Esophagus muscularis mucosa (tissue), 4 donors: ENCODE results near the gene SRSF5. TPM values are rescaled to one million over a fixed set of nuclear protein-coding genes. Genes with fewer than 3 reads are reported as not detected.
A peak's percentile ranks its signal among the peaks of the same experiment; 100 is the strongest.

Experiments
- DNase-seq: peaks from one replicate; pipeline ENCODE4 v3.0.0-alpha.2; 2017; ENCODE audit errors: extremely low spot score
- H3K27ac ChIP-seq, 4 donors: fragments of 200-600 bp; sonication (generic); replicated peaks in 1 of 4; 1 replicate in 3 of 4; 2 replicates in 1 of 4; pipeline ENCODE4 v1.5.1; 2016 to 2019; ENCODE audit warnings: mild to moderate bottlenecking in 1 of 4
- H3K27me3 ChIP-seq, 4 donors: fragments of 200-600 bp; sonication (generic); one replicate each; pipeline versions ENCODE4 v1.5.1 to v1.6.0; 2016 to 2019
- H3K36me3 ChIP-seq, 4 donors: fragments of 200-600 bp; sonication (generic); one replicate each; pipeline ENCODE4 v1.5.1; 2016 to 2019
- H3K4me1 ChIP-seq, 4 donors: fragments of 200-600 bp; sonication (generic); one replicate each; pipeline ENCODE4 v1.5.1; 2016 to 2019
- H3K4me3 ChIP-seq, 4 donors: fragments of 200-600 bp; sonication (generic); 1 replicate in 2 of 4; 2 replicates in 2 of 4; pipeline ENCODE4 v1.5.1; 2016 to 2019; ENCODE audit warnings: mild to moderate bottlenecking in 4 of 4, moderate library complexity in 1 of 4
- H3K9me3 ChIP-seq, 4 donors: fragments of 200-600 bp; sonication (generic); 1 replicate in 3 of 4; 2 replicates in 1 of 4; pipeline ENCODE4 v1.5.1; 2016 to 2019
- CTCF ChIP-seq, 3 experiments: fragments of 200-600 bp in 2 of 3; fragments of 450-650 bp in 1 of 3; sonication (generic) in 2 of 3; IDR thresholded peaks; one replicate each; pipeline ENCODE4 v1.5.1; 2017 to 2019; ENCODE audit warnings: antibody characterized with exemption in 3 of 3, mild to moderate bottlenecking in 2 of 3, moderate library complexity in 1 of 3
- EP300 ChIP-seq: sonication (generic); formaldehyde crosslinking; IDR thresholded peaks from one replicate; pipeline ENCODE4 v1.6.1; 2017; ENCODE audit warnings: antibody characterized with exemption
- POLR2A ChIP-seq: fragments of 450-650 bp; IDR thresholded peaks from one replicate; pipeline ENCODE4 v1.6.1; 2017; ENCODE audit warnings: antibody characterized with exemption, moderate library complexity, mild to moderate bottlenecking, low read depth
- POLR2AphosphoS5 ChIP-seq, 2 donors: sonication (generic); formaldehyde crosslinking; IDR thresholded peaks; one replicate each; pipeline ENCODE4 v1.6.1; 2017; ENCODE audit warnings: antibody characterized with exemption in 2 of 2
- WGBS: methylation state at CpG from one replicate; pipeline ENCODE4 v1.1.5; 2018; 5-methylcytosine and 5-hydroxymethylcytosine counted together
- intact Hi-C: fragments of 100-400 bp; cut with DNase I; formaldehyde crosslinking; loops from one replicate; pipeline ENCODE4 v1.15.1; 2023
- total RNA-seq, 4 donors: library from RNA; depleted of rRNA; stranded (reverse); fragments of >200 nt; gene quantifications; one replicate each; pipeline versions ENCODE4 v1.1.0 to v1.2.1, GENCODE V29; 2016

SRSF5 gene
- total RNA-seq, 4 donors from 2014 or later = 185 to 291 (median 211) TPM

GRCh38 chr14:69773571-69774276 is 6.8 kb downstream of the SRSF5 start:
- Histone ChIP-seq H3K9me3 (no peaks in the 10 kb centered on the region), H3K4me3 (no peak overlapping the region), H3K4me1 (peaks cover 44 to 64% (median 53%) of the 10 kb centered on the region in 4 donors), H3K27me3 (no peaks in the 10 kb centered on the region), H3K27ac (no peak overlapping the region), H3K36me3 (peaks cover 62 to 100% (median 92%) of the 10 kb centered on the region in 4 donors)
- no peak for DNase-seq
- TF ChIP-seq CTCF (IDR thresholded peaks at IDR 0.05) (no peak), POLR2AphosphoS5 (IDR thresholded peaks at IDR 0.05) (no peak), POLR2A (no peak), EP300 (no peak)
- WGBS = 94% methylated on average over 7 of the region's 7 CpGs
- intact Hi-C loops = loop anchor here (10.0 kb wide), 1 partner anchor 379 kb away; the partner anchor contains the start of genes ERH and SLC39A9

GRCh38 chr14:69775012-69775411 is 8.1 kb downstream of the SRSF5 start:
- no peak overlapping the region for H3K27ac ChIP-seq
- no peaks in the 10 kb centered on the region for H3K9me3 ChIP-seq
- 87% methylated on average over 3 of the region's 3 CpGs for WGBS
- no peak for DNase-seq
- H3K27me3 ChIP-seq = no peaks in the 10 kb centered on the region
- peaks cover 59 to 100% (median 90%) of the 10 kb centered on the region in 4 donors for H3K36me3 ChIP-seq
- no peak overlapping the region for H3K4me3 ChIP-seq
- TF ChIP-seq EP300 (no peak), POLR2A (no peak), CTCF (IDR thresholded peaks at IDR 0.05) (no peak), POLR2AphosphoS5 (IDR thresholded peaks at IDR 0.05) (no peak)
- H3K4me1 ChIP-seq = peaks cover 31 to 54% (median 40%) of the 10 kb centered on the region in 4 donors
- intact Hi-C loops = loop anchor here (10.0 kb wide), 1 partner anchor 380 kb away; the partner anchor contains the start of genes ERH and SLC39A9

- H3K27ac ChIP-seq = no peak overlapping the region
- peaks cover 15 to 36% (median 23%) of the 10 kb centered on the region in 4 donors for H3K4me1 ChIP-seq
- no peaks in the 10 kb centered on the region for H3K27me3 ChIP-seq
- DNase-seq = no peak
- H3K4me3 ChIP-seq = no peak overlapping the region
- 88% methylated on average over 4 of the region's 4 CpGs for WGBS
- TF ChIP-seq POLR2AphosphoS5 (IDR thresholded peaks at IDR 0.05) (no peak), EP300 (no peak), POLR2A (no peak), CTCF (IDR thresholded peaks at IDR 0.05) (no peak)
- no peaks in the 10 kb centered on the region for H3K9me3 ChIP-seq
- peaks cover 40 to 97% (median 79%) of the 10 kb centered on the region in 4 donors for H3K36me3 ChIP-seq
- intact Hi-C loops = loop anchor here (10.0 kb wide), 1 partner anchor 382 kb away; the partner anchor contains the start of genes ERH and SLC39A9
Observed at GRCh38 chr14:69776875-69777453, 10.0 kb downstream of the SRSF5 start.

GRCh38 chr14:69779088-69779487 is 12.1 kb downstream of the SRSF5 start:
- Histone ChIP-seq H3K36me3 (peaks cover 18 to 76% (median 58%) of the 10 kb centered on the region in 4 donors), H3K27me3 (no peaks in the 10 kb centered on the region), H3K9me3 (no peaks in the 10 kb centered on the region), H3K4me3 (no peak overlapping the region), H3K4me1 (peaks cover 3 to 21% (median 17%) of the 10 kb centered on the region in 4 donors), H3K27ac (no peak overlapping the region)
- WGBS = 84% methylated on average over 2 of the region's 2 CpGs
- TF ChIP-seq POLR2AphosphoS5 (IDR thresholded peaks at IDR 0.05) (peak in 1 of 2 donors; percentile 42), POLR2A (no peak), EP300 (no peak)
- DNase-seq = no peak
- intact Hi-C loops = loop anchor here (10.0 kb wide), 1 partner anchor 384 kb away; the partner anchor contains the start of genes ERH and SLC39A9

GRCh38 chr14:69780092-69780491 is 13.2 kb downstream of the SRSF5 start:
- intact Hi-C loops = no loop called here
- Histone ChIP-seq H3K36me3 (peaks cover 15 to 66% (median 48%) of the 10 kb centered on the region in 4 donors), H3K4me1 (peaks cover 3 to 21% (median 17%) of the 10 kb centered on the region in 4 donors)

More at GRCh38 chr14:69780092-69780491, 13.2 kb downstream of the SRSF5 start:
- Histone ChIP-seq H3K4me3 (no peak overlapping the region), H3K27me3 (no peaks in the 10 kb centered on the region), H3K27ac (no peak overlapping the region), H3K9me3 (no peaks in the 10 kb centered on the region)
- TF ChIP-seq POLR2A = no peak
- no peak for TF ChIP-seq POLR2AphosphoS5 (IDR thresholded peaks at IDR 0.05)
- no peak for TF ChIP-seq CTCF (IDR thresholded peaks at IDR 0.05)
- TF ChIP-seq EP300 = no peak
- WGBS = 100% methylated on average over 1 of the region's 1 CpG
- no peak for DNase-seq
